ENCODE data around the gene CCDC158. TPM values are rescaled to one million over a fixed set of nuclear protein-coding genes. Genes with fewer than 3 reads are reported as not detected.

CCDC158 gene
- total and polyA plus RNA-seq, 10 of the 15 experiments (the other 5 are each of a cell fraction or from before 2014, with no cell fraction given): not detected

DNA sequence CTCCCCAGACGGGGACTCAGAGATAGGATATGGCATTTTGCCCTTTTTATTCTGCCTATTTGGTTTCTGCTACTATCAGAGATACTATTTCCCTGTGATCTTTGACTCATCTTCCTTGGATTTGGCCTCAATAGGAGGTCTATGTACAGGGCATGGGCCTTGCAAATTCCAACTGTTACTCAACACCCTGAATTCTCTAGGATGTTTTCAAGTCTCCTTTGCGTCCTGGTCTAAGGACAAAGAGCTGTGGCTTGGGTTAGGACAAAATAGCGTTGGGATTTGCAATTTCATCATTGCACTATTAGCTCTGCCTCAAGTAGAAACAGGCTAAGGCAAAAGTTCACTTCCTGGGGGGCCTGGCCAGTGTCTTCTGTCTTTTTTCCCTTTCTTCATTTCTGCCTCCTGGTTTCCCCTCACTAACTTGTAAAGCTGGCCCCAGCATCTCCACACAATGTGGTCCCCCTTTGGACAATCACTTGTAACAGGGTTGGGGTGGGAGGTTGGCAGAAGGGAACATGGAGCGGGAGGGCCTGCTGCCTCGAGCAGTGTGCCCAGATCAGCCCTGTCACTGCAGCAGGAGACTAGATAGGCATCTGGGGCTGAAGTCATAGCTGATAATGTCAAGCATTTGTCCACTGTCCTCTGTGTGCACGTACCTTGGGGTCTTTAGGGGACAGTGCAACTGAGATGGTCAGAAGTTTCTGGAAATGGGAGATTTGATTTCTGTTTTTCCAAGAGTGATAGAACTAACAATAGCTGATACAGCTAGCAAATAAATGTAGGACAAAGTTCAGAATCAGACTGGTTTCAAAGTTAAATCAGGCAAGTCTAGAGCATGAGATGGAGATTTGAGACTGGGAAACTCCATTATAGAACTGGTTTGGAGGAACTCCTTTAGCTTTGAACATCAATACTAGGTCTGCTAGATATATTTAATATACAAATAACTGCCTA lies 140.2 kb downstream of the CCDC158 start:
- FAIRE-seq (no peak), DNase-seq (ENCODE audit: low read depth, low spot score) (no peak), ATAC-seq (no peak)
- intact Hi-C loops (cut with micrococcal nuclease; ENCODE audit: unreplicated experiment): no loop called here
- in situ Hi-C loops (cut with MboI): no loop called here
- TF ChIP-seq NFYB (IDR thresholded peaks at IDR 0.05; ENCODE audit: insufficient read depth, low read depth, low read length): no peak
- TF ChIP-seq CREB1 (IDR thresholded peaks at IDR 0.05; ENCODE audit: low read depth): no peak
- ChIA-PET RAD21 (ENCODE audit: unreplicated experiment) (no interaction called here), CTCF (no interaction called here), SMC1A (ENCODE audit: uncharacterized antibody, unreplicated experiment) (no interaction called here), POLR2A (no interaction called here)
- H4K20me1 ChIP-seq (ENCODE audit: control insufficient read depth, insufficient read depth): no peaks in the 10 kb centered on the region
- H3K4me3 ChIP-seq: no peak overlapping the region
- H3K4me1 ChIP-seq (ENCODE audit: control insufficient read depth, insufficient read depth, low read length): no peaks in the 10 kb centered on the region
- no peak overlapping the region for H3K27ac ChIP-seq (ENCODE audit: control insufficient read depth, insufficient read depth)
- WGBS (ENCODE audit: insufficient coverage, insufficient replicate concordance, low lambda C conversion rate, missing lambda C conversion rate): 19% methylated on average over 6 of the region's 6 CpGs
- BruUV-seq (replicated peaks): no TSS peak
- no peaks in the 10 kb centered on the region; a peak in 3 of 4 replicates for H3K27me3 ChIP-seq (replicated peaks in 1 of 2; ENCODE audit: control insufficient read depth in 2 of 2, insufficient read depth in 2 of 2, low read length in 1 of 2)
- H3K9ac ChIP-seq (ENCODE audit: control insufficient read depth, insufficient read depth, low read length): no peak overlapping the region
- no peak overlapping the region for H3K4me2 ChIP-seq (ENCODE audit: control insufficient read depth, insufficient read depth)
- no peaks in the 10 kb centered on the region for H3K36me3 ChIP-seq (ENCODE audit: control insufficient read depth in 2 of 2, insufficient read depth in 2 of 2, low read length in 1 of 2)
- no peaks in the 10 kb centered on the region for H3K79me2 ChIP-seq (ENCODE audit: control insufficient read depth, insufficient read depth, low read length)
- H2AFZ ChIP-seq (ENCODE audit: control insufficient read depth, low read depth, low read length): no peak overlapping the region
- no peaks in the 10 kb centered on the region for H3K9me3 ChIP-seq (replicated peaks; ENCODE audit: control insufficient read depth, insufficient read depth, low read length)

DNA sequence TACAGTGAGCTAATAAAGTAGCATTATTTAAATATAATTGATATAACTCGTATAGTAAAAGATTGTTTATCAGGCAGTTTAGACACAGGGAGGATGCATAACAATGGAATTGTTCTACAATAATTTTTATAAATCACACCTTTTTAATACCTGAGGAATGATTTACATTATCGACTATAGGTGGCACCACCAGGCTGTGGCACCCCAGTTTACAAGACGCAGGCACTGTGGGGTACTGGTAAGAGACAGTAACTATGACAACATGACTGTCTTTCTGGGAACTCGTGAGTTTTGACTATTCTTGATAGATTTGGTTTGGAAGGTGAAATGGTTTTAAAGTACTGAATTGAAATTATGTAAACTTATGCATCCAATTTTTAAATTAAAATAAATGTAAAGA lies 141.5 kb downstream of the CCDC158 start:
- 42% methylated on average over 4 of the region's 4 CpGs for WGBS (ENCODE audit: insufficient coverage, insufficient replicate concordance, low lambda C conversion rate, missing lambda C conversion rate)
- H3K9ac ChIP-seq (ENCODE audit: control insufficient read depth, insufficient read depth, low read length): no peak overlapping the region
- in situ Hi-C loops (cut with MboI) (no loop called here), intact Hi-C loops (cut with micrococcal nuclease; ENCODE audit: unreplicated experiment) (no loop called here)
- H3K4me3 ChIP-seq: no peak overlapping the region
- ChIA-PET SMC1A (ENCODE audit: uncharacterized antibody, unreplicated experiment) (interaction anchor here (2.2 kb wide), 1 partner anchor 12 kb away, joined by 9 read pairs; no protein-coding TSS in a partner anchor), CTCF (interaction anchor here (0.8 to 1.5 kb wide), 2 partner anchors 28 to 100 kb away, joined by 3 to 4 read pairs; no protein-coding TSS in a partner anchor), POLR2A (no interaction called here), RAD21 (ENCODE audit: unreplicated experiment) (no interaction called here)
- H2AFZ ChIP-seq (ENCODE audit: control insufficient read depth, low read depth, low read length): no peak overlapping the region
- no peaks in the 10 kb centered on the region for H3K79me2 ChIP-seq (ENCODE audit: control insufficient read depth, insufficient read depth, low read length)
- H3K9me3 ChIP-seq (replicated peaks; ENCODE audit: control insufficient read depth, insufficient read depth, low read length): no peaks in the 10 kb centered on the region
- BruUV-seq (replicated peaks): no TSS peak
- peaks cover 0 to 3% of the 10 kb centered on the region in 2 experiments; a peak in 3 of 4 replicates for H3K27me3 ChIP-seq (replicated peaks in 1 of 2; ENCODE audit: control insufficient read depth in 2 of 2, insufficient read depth in 2 of 2, low read length in 1 of 2)
- H4K20me1 ChIP-seq (ENCODE audit: control insufficient read depth, insufficient read depth): no peaks in the 10 kb centered on the region
- no peaks in the 10 kb centered on the region for H3K4me1 ChIP-seq (ENCODE audit: control insufficient read depth, insufficient read depth, low read length)
- ATAC-seq (no peak), DNase-seq (ENCODE audit: low read depth, low spot score) (no peak), FAIRE-seq (no peak)
- no peak overlapping the region for H3K4me2 ChIP-seq (ENCODE audit: control insufficient read depth, insufficient read depth)
- no peaks in the 10 kb centered on the region for H3K36me3 ChIP-seq (ENCODE audit: control insufficient read depth in 2 of 2, insufficient read depth in 2 of 2, low read length in 1 of 2)
- no peak overlapping the region for H3K27ac ChIP-seq (ENCODE audit: control insufficient read depth, insufficient read depth)
- TF ChIP-seq MEF2A (IDR thresholded peaks at IDR 0.05; ENCODE audit: insufficient read depth, low read depth, low read length) (no peak), GATAD2B (conservative IDR thresholded peaks at IDR 0.05; ENCODE audit: low read depth) (no peak), SPI1 (IDR thresholded peaks at IDR 0.05; ENCODE audit: borderline replicate concordance, insufficient read depth, low read depth, low read length) (no peak), ZNF384 (IDR thresholded peaks at IDR 0.05; ENCODE audit: borderline replicate concordance, low read depth, low read length) (no peak), CHD2 (IDR thresholded peaks at IDR 0.05; ENCODE audit: borderline replicate concordance, low read depth, low read length) (no peak), KDM1A (IDR thresholded peaks at IDR 0.05; ENCODE audit: borderline replicate concordance) (no peak), RAD51 (IDR thresholded peaks at IDR 0.05) (no peak)
- TF ChIP-seq, protein P1, sequence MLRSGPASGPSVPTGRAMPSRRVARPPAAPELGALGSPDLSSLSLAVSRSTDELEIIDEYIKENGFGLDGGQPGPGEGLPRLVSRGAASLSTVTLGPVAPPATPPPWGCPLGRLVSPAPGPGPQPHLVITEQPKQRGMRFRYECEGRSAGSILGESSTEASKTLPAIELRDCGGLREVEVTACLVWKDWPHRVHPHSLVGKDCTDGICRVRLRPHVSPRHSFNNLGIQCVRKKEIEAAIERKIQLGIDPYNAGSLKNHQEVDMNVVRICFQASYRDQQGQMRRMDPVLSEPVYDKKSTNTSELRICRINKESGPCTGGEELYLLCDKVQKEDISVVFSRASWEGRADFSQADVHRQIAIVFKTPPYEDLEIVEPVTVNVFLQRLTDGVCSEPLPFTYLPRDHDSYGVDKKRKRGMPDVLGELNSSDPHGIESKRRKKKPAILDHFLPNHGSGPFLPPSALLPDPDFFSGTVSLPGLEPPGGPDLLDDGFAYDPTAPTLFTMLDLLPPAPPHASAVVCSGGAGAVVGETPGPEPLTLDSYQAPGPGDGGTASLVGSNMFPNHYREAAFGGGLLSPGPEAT (IDR thresholded peaks at IDR 0.05; ENCODE audit: low read depth): no peak
- TF ChIP-seq, protein P2, sequence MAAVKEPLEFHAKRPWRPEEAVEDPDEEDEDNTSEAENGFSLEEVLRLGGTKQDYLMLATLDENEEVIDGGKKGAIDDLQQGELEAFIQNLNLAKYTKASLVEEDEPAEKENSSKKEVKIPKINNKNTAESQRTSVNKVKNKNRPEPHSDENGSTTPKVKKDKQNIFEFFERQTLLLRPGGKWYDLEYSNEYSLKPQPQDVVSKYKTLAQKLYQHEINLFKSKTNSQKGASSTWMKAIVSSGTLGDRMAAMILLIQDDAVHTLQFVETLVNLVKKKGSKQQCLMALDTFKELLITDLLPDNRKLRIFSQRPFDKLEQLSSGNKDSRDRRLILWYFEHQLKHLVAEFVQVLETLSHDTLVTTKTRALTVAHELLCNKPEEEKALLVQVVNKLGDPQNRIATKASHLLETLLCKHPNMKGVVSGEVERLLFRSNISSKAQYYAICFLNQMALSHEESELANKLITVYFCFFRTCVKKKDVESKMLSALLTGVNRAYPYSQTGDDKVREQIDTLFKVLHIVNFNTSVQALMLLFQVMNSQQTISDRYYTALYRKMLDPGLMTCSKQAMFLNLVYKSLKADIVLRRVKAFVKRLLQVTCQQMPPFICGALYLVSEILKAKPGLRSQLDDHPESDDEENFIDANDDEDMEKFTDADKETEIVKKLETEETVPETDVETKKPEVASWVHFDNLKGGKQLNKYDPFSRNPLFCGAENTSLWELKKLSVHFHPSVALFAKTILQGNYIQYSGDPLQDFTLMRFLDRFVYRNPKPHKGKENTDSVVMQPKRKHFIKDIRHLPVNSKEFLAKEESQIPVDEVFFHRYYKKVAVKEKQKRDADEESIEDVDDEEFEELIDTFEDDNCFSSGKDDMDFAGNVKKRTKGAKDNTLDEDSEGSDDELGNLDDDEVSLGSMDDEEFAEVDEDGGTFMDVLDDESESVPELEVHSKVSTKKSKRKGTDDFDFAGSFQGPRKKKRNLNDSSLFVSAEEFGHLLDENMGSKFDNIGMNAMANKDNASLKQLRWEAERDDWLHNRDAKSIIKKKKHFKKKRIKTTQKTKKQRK (IDR thresholded peaks at IDR 0.05; ENCODE audit: low read depth, low read length): no peak

Measured in GM12878 (cell line).